ENCODE results near the gene KCNE2.
"Not testable (repeated sequence)": the region's sequence is repeated elsewhere in the genome, so short reads cannot be mapped to it uniquely, and the experiment has no call there.

KCNE2 gene

GRCh38 chr21:34417448-34418077 lies 53.8 kb downstream of the KCNE2 start:
- not testable (repeated sequence) for DNase-seq
